Natural killer cell (primary cell): Measurements from ENCODE around the gene TPM1. TPM values are rescaled to one million over a fixed set of nuclear protein-coding genes. Genes with fewer than 3 reads are reported as not detected.

Experiments used
- ATAC-seq, 3 donors: fragments of 150-1000 bp in 2 of 3; fragments of 200-7000 bp in 1 of 3; cut with Tn5 transposase; 1 replicate in 1 of 3; 2 replicates in 2 of 3; pipeline ENCODE4 v1.10.0; 2021; ENCODE audit warnings: mild to moderate bottlenecking in 2 of 3, moderate library complexity in 2 of 3
- DNase-seq, 2 donors: peaks; one replicate each; pipeline versions ENCODE4 v3.0.0 to v3.0.0-alpha.2; 2013 to 2021; ENCODE audit warnings: mixed read lengths in 1 of 2
- H3K27ac ChIP-seq: one replicate; pipeline ENCODE4 v1.5.1; 2013; ENCODE audit warnings: mild to moderate bottlenecking, low read length
- H3K27me3 ChIP-seq: one replicate; pipeline ENCODE4 v1.6.1; 2013; ENCODE audit warnings: low read length; ENCODE audit not compliant: control insufficient read depth, insufficient read depth
- H3K36me3 ChIP-seq: one replicate; pipeline ENCODE4 v1.6.1; 2013; ENCODE audit warnings: low read length; ENCODE audit not compliant: control insufficient read depth, insufficient read depth
- H3K4me1 ChIP-seq: one replicate; pipeline ENCODE4 v1.6.1; 2013; ENCODE audit warnings: low read length; ENCODE audit not compliant: control insufficient read depth, insufficient read depth
- H3K4me3 ChIP-seq: one replicate; pipeline ENCODE4 v1.5.1; 2013; ENCODE audit warnings: low read length
- H3K9me3 ChIP-seq: one replicate; pipeline ENCODE4 v1.6.1; 2013; ENCODE audit warnings: low read length; ENCODE audit not compliant: control insufficient read depth, insufficient read depth
- H3K27ac Mint-ChIP-seq, 2 donors: one replicate each; pipeline ENCODE4 v1.8.0; 2022; ENCODE audit warnings: mild to moderate bottlenecking in 2 of 2, mixed read lengths in 2 of 2, moderate library complexity in 1 of 2
- H3K27me3 Mint-ChIP-seq, 2 donors: one replicate each; pipeline ENCODE4 v1.8.0; 2022; ENCODE audit warnings: low read depth in 2 of 2, mixed read lengths in 2 of 2
- H3K36me3 Mint-ChIP-seq: one replicate; pipeline ENCODE4 v1.8.0; 2022; ENCODE audit warnings: mixed read lengths
- H3K4me1 Mint-ChIP-seq, 2 donors: one replicate each; pipeline ENCODE4 v1.8.0; 2022; ENCODE audit warnings: mixed read lengths in 2 of 2
- H3K4me3 Mint-ChIP-seq: one replicate; pipeline ENCODE4 v1.8.0; 2022; ENCODE audit warnings: mild to moderate bottlenecking, moderate library complexity, mixed read lengths
- H3K9me3 Mint-ChIP-seq, 2 donors: one replicate each; pipeline ENCODE4 v1.8.0; 2022; ENCODE audit warnings: mixed read lengths in 2 of 2
- WGBS: methylation state at CpG from one replicate; pipeline ENCODE4 v1.1.7; 2013; ENCODE audit warnings: missing lambda C conversion rate; ENCODE audit not compliant: insufficient coverage; 5-methylcytosine and 5-hydroxymethylcytosine counted together
- intact Hi-C: fragments of 100-400 bp; cut with micrococcal nuclease; formaldehyde crosslinking; loops from one replicate; pipeline ENCODE4 v1.14.2; 2022
- total RNA-seq, 4 donors: library from RNA; stranded (reverse); fragments of 120-200 nt in 1 of 4; gene quantifications; one replicate each; pipeline versions ENCODE4 v1.2.3 to v1.2.4, GENCODE V29; 2013 to 2022
- TF ChIP-seq, protein P1 (sequence below): fragments of 200-600 bp; IDR thresholded peaks from one replicate; pipeline ENCODE4 v1.8.0; 2022; ENCODE audit warnings: antibody characterized with exemption

TPM1 gene
- total RNA-seq, 3 donors from 2014 or later (not counting 1 experiment from before 2014, with no cell fraction given) = 21.5 to 33.0 (median 25.6) TPM

DNA sequence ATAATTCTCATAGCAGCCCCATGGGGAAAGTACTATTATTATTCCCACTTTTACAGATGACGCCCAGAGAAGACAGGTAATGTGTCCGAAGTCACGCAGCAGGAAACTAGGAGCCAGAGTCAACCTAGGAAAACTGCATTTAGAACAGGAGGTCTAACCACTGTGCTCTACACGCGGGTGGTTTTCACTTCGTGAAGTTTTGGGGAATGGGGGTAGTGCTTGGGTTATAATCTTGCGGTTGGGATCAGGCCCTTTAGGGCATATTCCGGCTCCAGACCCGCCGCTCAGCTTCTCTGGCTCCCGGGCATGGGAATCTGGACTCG is 5.2 kb downstream of the TPM1 start:
- peaks cover 33% of the 10 kb centered on the region for H3K27me3 ChIP-seq
- H3K27ac Mint-ChIP-seq = peak overlapping the region; percentile 64 to 85

DNA sequence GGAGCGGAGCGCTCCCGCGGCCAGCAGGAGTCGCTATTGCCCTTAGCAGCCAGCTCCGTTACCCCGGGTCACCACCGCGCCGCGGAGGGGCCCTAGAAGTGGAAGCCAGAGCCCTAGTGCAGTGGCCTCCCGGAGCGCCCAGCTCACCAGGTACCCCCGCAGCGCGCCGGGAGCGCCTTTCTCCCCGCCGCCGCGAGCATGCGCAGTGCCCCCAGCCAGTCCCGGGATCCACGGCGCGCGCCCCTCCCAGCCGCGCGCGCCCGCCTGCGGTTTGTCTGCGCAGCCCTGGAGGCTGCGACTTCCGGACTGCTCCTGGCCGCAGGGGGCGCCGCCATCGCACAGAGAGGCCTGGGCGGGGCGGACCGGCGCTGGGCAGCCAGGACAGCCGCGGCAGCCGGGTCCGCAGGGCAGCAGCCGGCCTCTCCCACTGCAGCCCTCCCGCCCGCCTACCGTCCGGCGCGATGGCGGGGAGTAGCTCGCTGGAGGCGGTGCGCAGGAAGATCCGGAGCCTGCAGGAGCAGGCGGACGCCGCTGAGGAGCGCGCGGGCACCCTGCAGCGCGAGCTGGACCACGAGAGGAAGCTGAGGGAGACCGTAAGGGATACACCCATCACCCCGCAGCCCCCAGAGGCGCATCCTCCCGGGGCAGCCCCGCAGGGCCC is 5.7 kb downstream of the TPM1 start:
- Mint-ChIP-seq H3K27ac (peak overlapping the region; percentile 77 to 85), H3K36me3 (no peaks in the 10 kb centered on the region), H3K4me1 (peaks cover 39% of the 10 kb centered on the region in 2 donors), H3K4me3 (peak overlapping the region; percentile 96), H3K27me3 (peaks cover 35 to 36% of the 10 kb centered on the region in 2 donors), H3K9me3 (no peaks in the 10 kb centered on the region)
- peaks cover 22% of the 10 kb centered on the region for H3K4me1 ChIP-seq
- under 1% methylated on average over 75 of the region's 75 CpGs for WGBS
- H3K36me3 ChIP-seq = no peaks in the 10 kb centered on the region
- TF ChIP-seq, protein P1, sequence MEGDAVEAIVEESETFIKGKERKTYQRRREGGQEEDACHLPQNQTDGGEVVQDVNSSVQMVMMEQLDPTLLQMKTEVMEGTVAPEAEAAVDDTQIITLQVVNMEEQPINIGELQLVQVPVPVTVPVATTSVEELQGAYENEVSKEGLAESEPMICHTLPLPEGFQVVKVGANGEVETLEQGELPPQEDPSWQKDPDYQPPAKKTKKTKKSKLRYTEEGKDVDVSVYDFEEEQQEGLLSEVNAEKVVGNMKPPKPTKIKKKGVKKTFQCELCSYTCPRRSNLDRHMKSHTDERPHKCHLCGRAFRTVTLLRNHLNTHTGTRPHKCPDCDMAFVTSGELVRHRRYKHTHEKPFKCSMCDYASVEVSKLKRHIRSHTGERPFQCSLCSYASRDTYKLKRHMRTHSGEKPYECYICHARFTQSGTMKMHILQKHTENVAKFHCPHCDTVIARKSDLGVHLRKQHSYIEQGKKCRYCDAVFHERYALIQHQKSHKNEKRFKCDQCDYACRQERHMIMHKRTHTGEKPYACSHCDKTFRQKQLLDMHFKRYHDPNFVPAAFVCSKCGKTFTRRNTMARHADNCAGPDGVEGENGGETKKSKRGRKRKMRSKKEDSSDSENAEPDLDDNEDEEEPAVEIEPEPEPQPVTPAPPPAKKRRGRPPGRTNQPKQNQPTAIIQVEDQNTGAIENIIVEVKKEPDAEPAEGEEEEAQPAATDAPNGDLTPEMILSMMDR = peak; percentile 98
- peak; percentile 86 to 92 (median 87) for ATAC-seq
- peak overlapping the region; percentile 51 for H3K27ac ChIP-seq
- peaks cover 30% of the 10 kb centered on the region for H3K27me3 ChIP-seq
- H3K4me3 ChIP-seq = peak overlapping the region; percentile 61
- peak; percentile 83 to 93 for DNase-seq
- no peaks in the 10 kb centered on the region for H3K9me3 ChIP-seq
- intact Hi-C loops = loop anchor here (1.0 to 10.0 kb wide), 3 partner anchors 45 to 237 kb away; partner anchors contain the start of gene RPS27L

More for the DNA sequence above, 5.2 kb downstream of the TPM1 start:
- Histone ChIP-seq H3K36me3 (no peaks in the 10 kb centered on the region), H3K9me3 (no peaks in the 10 kb centered on the region), H3K27ac (peak overlapping the region; percentile 51), H3K4me3 (peak overlapping the region; percentile 42), H3K4me1 (peaks cover 27% of the 10 kb centered on the region)
- Mint-ChIP-seq H3K27me3 (peaks cover 40% of the 10 kb centered on the region in 2 donors), H3K4me1 (peaks cover 43 to 44% of the 10 kb centered on the region in 2 donors), H3K36me3 (no peaks in the 10 kb centered on the region), H3K9me3 (no peaks in the 10 kb centered on the region), H3K4me3 (peak overlapping the region; percentile 96)
- WGBS = 10% methylated on average over 12 of the region's 12 CpGs
- intact Hi-C loops = loop anchor here (1.0 to 10.0 kb wide), 4 partner anchors 46 to 356 kb away; partner anchors contain the start of gene RPS27L
- no peak for ATAC-seq
- DNase-seq = no peak
- TF ChIP-seq, protein P1 = no peak

DNA sequence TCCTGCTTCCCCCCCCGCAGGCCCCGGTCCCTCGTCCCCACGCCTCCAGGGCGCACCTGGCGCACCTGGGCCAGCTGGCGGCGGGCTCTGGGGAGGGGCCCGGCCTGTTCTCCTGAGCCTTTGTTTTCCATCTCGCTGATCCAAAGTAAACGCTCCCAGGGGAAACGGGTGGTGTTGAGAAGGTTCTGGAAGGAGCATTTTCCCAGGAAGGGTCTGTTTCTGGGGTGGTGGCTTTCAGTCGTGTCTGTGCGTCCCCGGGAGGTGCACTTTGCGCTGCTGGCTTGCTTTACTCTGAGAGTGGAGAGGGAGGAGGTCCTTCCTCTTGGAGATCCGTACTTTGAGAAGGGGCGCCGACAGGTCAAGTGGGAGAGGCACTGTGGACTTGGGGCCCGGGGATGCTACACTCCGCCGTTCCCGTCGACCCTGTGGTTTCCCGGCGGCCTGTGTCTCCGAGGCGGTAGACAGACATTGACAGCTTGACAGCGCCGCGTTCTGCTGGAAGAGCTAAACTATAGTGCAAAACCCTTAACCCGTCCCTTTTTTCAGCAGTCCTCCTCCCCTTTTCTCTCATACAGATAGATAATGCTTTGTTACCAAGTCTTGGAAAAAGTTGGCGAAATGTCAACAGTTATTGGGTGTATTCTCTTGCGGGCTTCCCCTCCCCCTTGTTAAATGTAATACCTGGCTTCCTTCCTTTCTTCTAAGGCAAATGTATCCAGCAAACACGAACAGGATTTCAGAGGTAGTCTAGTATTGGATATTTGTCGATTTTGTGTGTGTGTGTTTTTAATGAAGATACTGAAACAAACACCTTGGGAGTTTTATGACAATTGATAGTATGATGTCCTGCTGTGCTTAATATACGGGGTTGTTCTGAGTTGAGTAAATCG is 6.5 kb downstream of the TPM1 start:
- peaks cover 36 to 38% of the 10 kb centered on the region in 2 donors for H3K4me1 Mint-ChIP-seq
- peaks cover 31 to 33% of the 10 kb centered on the region in 2 donors for H3K27me3 Mint-ChIP-seq
- intact Hi-C loops = loop anchor here (1.0 to 10.0 kb wide), 3 partner anchors 44 to 236 kb away; partner anchors contain the start of gene RPS27L

More for the DNA sequence above, 6.5 kb downstream of the TPM1 start:
- H3K4me1 ChIP-seq = peaks cover 15% of the 10 kb centered on the region
- ATAC-seq = peak; percentile 19 to 33 (median 22)
- no peaks in the 10 kb centered on the region for H3K36me3 ChIP-seq
- Mint-ChIP-seq H3K9me3 (no peaks in the 10 kb centered on the region), H3K36me3 (no peaks in the 10 kb centered on the region), H3K27ac (peak overlapping the region; percentile 77 to 85), H3K4me3 (peak overlapping the region; percentile 96)
- DNase-seq = peak; percentile 19 to 65
- WGBS = 7% methylated on average over 37 of the region's 38 CpGs
- no peak overlapping the region for H3K27ac ChIP-seq
- TF ChIP-seq, protein P1 = no peak
- peak overlapping the region; percentile 61 for H3K4me3 ChIP-seq
- H3K9me3 ChIP-seq = no peaks in the 10 kb centered on the region
- H3K27me3 ChIP-seq = peaks cover 26% of the 10 kb centered on the region
